Tibial artery (tissue), 4 donors: ENCODE results near the gene TPGS1.

Experiments
- DNase-seq, 2 donors: peaks; one replicate each; pipeline ENCODE4 v3.0.0-alpha.2; 2019
- H3K27ac ChIP-seq, 2 donors: fragments of 200-600 bp; sonication (generic) in 1 of 2; 1 replicate in 1 of 2; 2 replicates in 1 of 2; pipeline ENCODE4 v1.5.1; 2018 to 2019; ENCODE audit warnings: mild to moderate bottlenecking in 1 of 2
- H3K27me3 ChIP-seq, 2 donors: fragments of 200-600 bp; sonication (generic) in 1 of 2; one replicate each; pipeline versions ENCODE4 v1.5.1 to v1.6.0; 2016 to 2019
- H3K36me3 ChIP-seq, 3 donors: fragments of 200-600 bp; sonication (generic) in 2 of 3; one replicate each; pipeline ENCODE4 v1.5.1; 2016 to 2019; ENCODE audit warnings: mild to moderate bottlenecking in 2 of 3
- H3K4me1 ChIP-seq, 4 donors: fragments of 200-600 bp; sonication (generic) in 2 of 4; 1 replicate in 3 of 4; 2 replicates in 1 of 4; pipeline ENCODE4 v1.5.1; 2016 to 2019
- H3K4me3 ChIP-seq, 2 donors: fragments of 200-600 bp; sonication (generic) in 1 of 2; 1 replicate in 1 of 2; 2 replicates in 1 of 2; pipeline ENCODE4 v1.5.1; 2018 to 2019; ENCODE audit warnings: mild to moderate bottlenecking in 2 of 2
- H3K9me3 ChIP-seq, 3 donors: fragments of 200-600 bp; sonication (generic) in 1 of 3; one replicate each; pipeline ENCODE4 v1.5.1; 2016 to 2019
- CTCF ChIP-seq, 2 experiments: fragments of 200-600 bp in 1 of 2; fragments of 450-650 bp in 1 of 2; IDR thresholded peaks; one replicate each; pipeline ENCODE4 v1.5.1; 2017 to 2019; ENCODE audit warnings: antibody characterized with exemption in 2 of 2, mild to moderate bottlenecking in 1 of 2, moderate library complexity in 1 of 2
- intact Hi-C: fragments of 100-400 bp; cut with DNase I; formaldehyde crosslinking; loops from one replicate; pipeline ENCODE4 v1.15.0; 2023; ENCODE audit warnings: low total_unique reads

The TPGS1 gene

GRCh38 chr19:525857-526419 is 18.6 kb downstream of the TPGS1 start:
- TF ChIP-seq CTCF (IDR thresholded peaks at IDR 0.05), result no peak
- H3K27ac ChIP-seq, result no peak overlapping the region
- H3K4me3 ChIP-seq, result no peak overlapping the region
- intact Hi-C loops, result no loop called here
- peaks cover 0 to 13% (median 7%) of the 10 kb centered on the region in 4 donors for H3K4me1 ChIP-seq
- H3K36me3 ChIP-seq, result peaks cover 0 to 8% (median 4%) of the 10 kb centered on the region in 3 donors
- no peak for DNase-seq
- H3K9me3 ChIP-seq, result no peaks in the 10 kb centered on the region
- H3K27me3 ChIP-seq, result peaks cover 0 to 16% of the 10 kb centered on the region in 2 donors

GRCh38 chr19:530134-531008 is 23.1 kb downstream of the TPGS1 start:
- DNase-seq, result no peak
- intact Hi-C loops, result no loop called here
- Histone ChIP-seq H3K9me3 (no peaks in the 10 kb centered on the region), H3K4me1 (peaks cover 7 to 33% (median 26%) of the 10 kb centered on the region in 4 donors), H3K4me3 (peak overlapping the region; percentile 78 to 90), H3K27ac (peak overlapping the region; percentile 95 to 97), H3K27me3 (peaks cover 0 to 7% of the 10 kb centered on the region in 2 donors), H3K36me3 (peaks cover 0 to 4% (median under 1%) of the 10 kb centered on the region in 3 donors)
- no peak for TF ChIP-seq CTCF (IDR thresholded peaks at IDR 0.05)

- Histone ChIP-seq H3K36me3 (peaks cover 5 to 12% (median 9%) of the 10 kb centered on the region in 3 donors), H3K9me3 (no peaks in the 10 kb centered on the region), H3K4me3 (peak overlapping the region; percentile 78 to 90), H3K27me3 (peaks cover 0 to 2% of the 10 kb centered on the region in 2 donors), H3K27ac (peak overlapping the region; percentile 95 to 97), H3K4me1 (peaks cover 7 to 38% (median 31%) of the 10 kb centered on the region in 4 donors)
- TF ChIP-seq CTCF (IDR thresholded peaks at IDR 0.05), result peak in 1 of 2 experiments; percentile 44
- DNase-seq, result peak; percentile 69 to 91
- intact Hi-C loops, result no loop called here
Measured at GRCh38 chr19:531009-531752, 23.9 kb downstream of the TPGS1 start.

- TF ChIP-seq CTCF (IDR thresholded peaks at IDR 0.05), result no peak
- intact Hi-C loops, result no loop called here
- Histone ChIP-seq H3K4me1 (peaks cover 7 to 38% (median 31%) of the 10 kb centered on the region in 4 donors), H3K27me3 (no peaks in the 10 kb centered on the region), H3K36me3 (peaks cover 13 to 20% (median 17%) of the 10 kb centered on the region in 3 donors), H3K27ac (peak within 1 kb of the TSS; percentile 97), H3K9me3 (no peaks in the 10 kb centered on the region), H3K4me3 (peak within 1 kb of the TSS; percentile 78 to 90)
- no peak for DNase-seq
Measured at GRCh38 chr19:531753-532560, 24.7 kb downstream of the TPGS1 start, which contains the start of gene CDC34. TSS of gene CDC34 (plus strand) at chr19:531760. CDS start at chr19:531932, 172 bp downstream.
